ENCODE data around the gene RPS6KA2.
A peak's percentile ranks its signal among the peaks of the same experiment; 100 is the strongest.

Gene RPS6KA2

GRCh38 chr6:166604328-166604727 is 22.7 kb downstream of the RPS6KA2 start:
- no peak for DNase-seq (ENCODE audit: low read depth in 1 of 2, low spot score in 1 of 2)
- Histone ChIP-seq H3K4me3 (replicated peaks; ENCODE audit: insufficient read depth, low read length) (no peak overlapping the region), H3K27me3 (ENCODE audit: insufficient read depth, poor library complexity, severe bottlenecking) (no peaks in the 10 kb centered on the region), H3K27ac (replicated peaks) (no peak overlapping the region)
- TF ChIP-seq GABPA (IDR thresholded peaks at IDR 0.05; ENCODE audit: low read depth) (no peak), SPI1 (IDR thresholded peaks at IDR 0.05; ENCODE audit: borderline replicate concordance, low read depth) (no peak), REST (IDR thresholded peaks at IDR 0.05; ENCODE audit: insufficient replicate concordance, low read depth) (no peak), CTCF (IDR thresholded peaks at IDR 0.05; ENCODE audit: insufficient read depth, low read length) (no peak), POLR2AphosphoS5 (IDR thresholded peaks at IDR 0.05; ENCODE audit: low read depth) (no peak)

GRCh38 chr6:166603043-166603690 is 23.9 kb downstream of the RPS6KA2 start:
- no peaks in the 10 kb centered on the region for H3K27me3 ChIP-seq (ENCODE audit: insufficient read depth, poor library complexity, severe bottlenecking)
- DNase-seq (ENCODE audit: low read depth in 1 of 2, low spot score in 1 of 2) = peak in 1 of 2 experiments; percentile 20
- no peak for TF ChIP-seq POLR2AphosphoS5 (IDR thresholded peaks at IDR 0.05; ENCODE audit: low read depth)
- TF ChIP-seq CTCF (IDR thresholded peaks at IDR 0.05; ENCODE audit: insufficient read depth, low read length) = no peak
- no peak for TF ChIP-seq SPI1 (IDR thresholded peaks at IDR 0.05; ENCODE audit: borderline replicate concordance, low read depth)
- TF ChIP-seq GABPA (IDR thresholded peaks at IDR 0.05; ENCODE audit: low read depth) = no peak
- no peak for TF ChIP-seq REST (IDR thresholded peaks at IDR 0.05; ENCODE audit: insufficient replicate concordance, low read depth)
- no peak overlapping the region for H3K27ac ChIP-seq (replicated peaks)
- no peak overlapping the region for H3K4me3 ChIP-seq (replicated peaks; ENCODE audit: insufficient read depth, low read length)

GRCh38 chr6:166601956-166602355 is 25.1 kb downstream of the RPS6KA2 start:
- DNase-seq (ENCODE audit: low read depth in 1 of 2, low spot score in 1 of 2) = no peak
- TF ChIP-seq REST (IDR thresholded peaks at IDR 0.05; ENCODE audit: insufficient replicate concordance, low read depth) (no peak), POLR2AphosphoS5 (IDR thresholded peaks at IDR 0.05; ENCODE audit: low read depth) (no peak), SPI1 (IDR thresholded peaks at IDR 0.05; ENCODE audit: borderline replicate concordance, low read depth) (no peak), CTCF (IDR thresholded peaks at IDR 0.05; ENCODE audit: insufficient read depth, low read length) (no peak), GABPA (IDR thresholded peaks at IDR 0.05; ENCODE audit: low read depth) (no peak)
- Histone ChIP-seq H3K27ac (replicated peaks) (no peak overlapping the region), H3K4me3 (replicated peaks; ENCODE audit: insufficient read depth, low read length) (no peak overlapping the region), H3K27me3 (ENCODE audit: insufficient read depth, poor library complexity, severe bottlenecking) (no peaks in the 10 kb centered on the region)

Data from HL-60 (cell line).